ENCODE data around the gene ADGRG4.

ADGRG4 gene

DNA sequence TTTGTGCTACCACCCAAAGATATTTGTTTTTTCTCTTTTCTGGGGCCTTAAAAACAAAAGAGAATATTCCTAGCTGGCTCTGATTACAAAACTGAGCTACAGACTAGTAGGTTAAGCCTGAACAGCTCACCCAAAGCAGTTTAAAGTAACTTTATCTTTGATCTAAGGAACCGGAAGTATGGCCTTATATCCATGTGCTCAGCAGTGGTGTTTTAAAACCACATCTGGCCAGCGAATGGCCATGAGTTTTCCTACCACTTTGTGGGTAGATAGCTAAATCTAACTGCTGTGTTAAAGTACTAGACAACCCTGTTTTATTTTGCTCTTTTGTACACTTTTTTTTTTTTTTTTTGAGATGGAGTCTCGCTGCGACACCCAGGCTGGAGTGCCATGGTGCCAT is 24.6 kb downstream of the ADGRG4 start:
- Histone ChIP-seq H3K27me3 (ENCODE audit: insufficient read depth, poor library complexity, severe bottlenecking) (no peaks in the 10 kb centered on the region), H3K27ac (replicated peaks) (no peak overlapping the region), H3K4me3 (replicated peaks; ENCODE audit: insufficient read depth, low read length) (no peak overlapping the region)
- peak in 1 of 2 experiments; percentile 1 for DNase-seq (ENCODE audit: low read depth in 1 of 2, low spot score in 1 of 2)
- TF ChIP-seq GABPA (IDR thresholded peaks at IDR 0.05; ENCODE audit: low read depth): no peak
- TF ChIP-seq, protein P1, sequence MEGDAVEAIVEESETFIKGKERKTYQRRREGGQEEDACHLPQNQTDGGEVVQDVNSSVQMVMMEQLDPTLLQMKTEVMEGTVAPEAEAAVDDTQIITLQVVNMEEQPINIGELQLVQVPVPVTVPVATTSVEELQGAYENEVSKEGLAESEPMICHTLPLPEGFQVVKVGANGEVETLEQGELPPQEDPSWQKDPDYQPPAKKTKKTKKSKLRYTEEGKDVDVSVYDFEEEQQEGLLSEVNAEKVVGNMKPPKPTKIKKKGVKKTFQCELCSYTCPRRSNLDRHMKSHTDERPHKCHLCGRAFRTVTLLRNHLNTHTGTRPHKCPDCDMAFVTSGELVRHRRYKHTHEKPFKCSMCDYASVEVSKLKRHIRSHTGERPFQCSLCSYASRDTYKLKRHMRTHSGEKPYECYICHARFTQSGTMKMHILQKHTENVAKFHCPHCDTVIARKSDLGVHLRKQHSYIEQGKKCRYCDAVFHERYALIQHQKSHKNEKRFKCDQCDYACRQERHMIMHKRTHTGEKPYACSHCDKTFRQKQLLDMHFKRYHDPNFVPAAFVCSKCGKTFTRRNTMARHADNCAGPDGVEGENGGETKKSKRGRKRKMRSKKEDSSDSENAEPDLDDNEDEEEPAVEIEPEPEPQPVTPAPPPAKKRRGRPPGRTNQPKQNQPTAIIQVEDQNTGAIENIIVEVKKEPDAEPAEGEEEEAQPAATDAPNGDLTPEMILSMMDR (IDR thresholded peaks at IDR 0.05; ENCODE audit: insufficient read depth, low read length): no peak
- TF ChIP-seq SPI1 (IDR thresholded peaks at IDR 0.05; ENCODE audit: borderline replicate concordance, low read depth): no peak
- TF ChIP-seq POLR2AphosphoS5 (IDR thresholded peaks at IDR 0.05; ENCODE audit: low read depth): no peak
- TF ChIP-seq, protein P2, sequence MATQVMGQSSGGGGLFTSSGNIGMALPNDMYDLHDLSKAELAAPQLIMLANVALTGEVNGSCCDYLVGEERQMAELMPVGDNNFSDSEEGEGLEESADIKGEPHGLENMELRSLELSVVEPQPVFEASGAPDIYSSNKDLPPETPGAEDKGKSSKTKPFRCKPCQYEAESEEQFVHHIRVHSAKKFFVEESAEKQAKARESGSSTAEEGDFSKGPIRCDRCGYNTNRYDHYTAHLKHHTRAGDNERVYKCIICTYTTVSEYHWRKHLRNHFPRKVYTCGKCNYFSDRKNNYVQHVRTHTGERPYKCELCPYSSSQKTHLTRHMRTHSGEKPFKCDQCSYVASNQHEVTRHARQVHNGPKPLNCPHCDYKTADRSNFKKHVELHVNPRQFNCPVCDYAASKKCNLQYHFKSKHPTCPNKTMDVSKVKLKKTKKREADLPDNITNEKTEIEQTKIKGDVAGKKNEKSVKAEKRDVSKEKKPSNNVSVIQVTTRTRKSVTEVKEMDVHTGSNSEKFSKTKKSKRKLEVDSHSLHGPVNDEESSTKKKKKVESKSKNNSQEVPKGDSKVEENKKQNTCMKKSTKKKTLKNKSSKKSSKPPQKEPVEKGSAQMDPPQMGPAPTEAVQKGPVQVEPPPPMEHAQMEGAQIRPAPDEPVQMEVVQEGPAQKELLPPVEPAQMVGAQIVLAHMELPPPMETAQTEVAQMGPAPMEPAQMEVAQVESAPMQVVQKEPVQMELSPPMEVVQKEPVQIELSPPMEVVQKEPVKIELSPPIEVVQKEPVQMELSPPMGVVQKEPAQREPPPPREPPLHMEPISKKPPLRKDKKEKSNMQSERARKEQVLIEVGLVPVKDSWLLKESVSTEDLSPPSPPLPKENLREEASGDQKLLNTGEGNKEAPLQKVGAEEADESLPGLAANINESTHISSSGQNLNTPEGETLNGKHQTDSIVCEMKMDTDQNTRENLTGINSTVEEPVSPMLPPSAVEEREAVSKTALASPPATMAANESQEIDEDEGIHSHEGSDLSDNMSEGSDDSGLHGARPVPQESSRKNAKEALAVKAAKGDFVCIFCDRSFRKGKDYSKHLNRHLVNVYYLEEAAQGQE (IDR thresholded peaks at IDR 0.05; ENCODE audit: insufficient replicate concordance, low read depth): no peak

DNA sequence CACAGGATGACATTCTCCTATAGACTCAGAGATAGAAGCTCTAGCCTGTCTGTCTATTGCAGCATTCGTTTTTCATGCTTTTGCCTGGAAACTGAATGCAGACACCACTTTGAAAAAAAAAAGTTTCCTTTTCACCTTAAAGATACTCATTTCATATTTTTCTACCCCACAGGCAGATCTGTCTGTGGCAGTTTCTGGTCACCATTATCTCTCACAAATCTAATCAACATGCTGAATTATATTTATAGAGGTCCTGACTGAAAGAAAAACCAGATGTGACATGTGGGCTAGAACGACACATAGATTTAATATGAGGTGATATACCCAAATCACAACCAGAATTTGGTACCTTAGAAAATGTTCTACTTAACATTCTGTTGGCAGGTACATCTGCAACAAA is 28.2 kb downstream of the ADGRG4 start:
- TF ChIP-seq, protein P1 (IDR thresholded peaks at IDR 0.05; ENCODE audit: insufficient read depth, low read length): no peak
- TF ChIP-seq POLR2AphosphoS5 (IDR thresholded peaks at IDR 0.05; ENCODE audit: low read depth): no peak
- no peak for TF ChIP-seq SPI1 (IDR thresholded peaks at IDR 0.05; ENCODE audit: borderline replicate concordance, low read depth)
- TF ChIP-seq GABPA (IDR thresholded peaks at IDR 0.05; ENCODE audit: low read depth): no peak
- TF ChIP-seq, protein P2 (IDR thresholded peaks at IDR 0.05; ENCODE audit: insufficient replicate concordance, low read depth): no peak
- H3K27ac ChIP-seq (replicated peaks): no peak overlapping the region
- no peak for DNase-seq (ENCODE audit: low read depth in 1 of 2, low spot score in 1 of 2)
- H3K27me3 ChIP-seq (ENCODE audit: insufficient read depth, poor library complexity, severe bottlenecking): no peaks in the 10 kb centered on the region
- H3K4me3 ChIP-seq (replicated peaks; ENCODE audit: insufficient read depth, low read length): no peak overlapping the region

DNA sequence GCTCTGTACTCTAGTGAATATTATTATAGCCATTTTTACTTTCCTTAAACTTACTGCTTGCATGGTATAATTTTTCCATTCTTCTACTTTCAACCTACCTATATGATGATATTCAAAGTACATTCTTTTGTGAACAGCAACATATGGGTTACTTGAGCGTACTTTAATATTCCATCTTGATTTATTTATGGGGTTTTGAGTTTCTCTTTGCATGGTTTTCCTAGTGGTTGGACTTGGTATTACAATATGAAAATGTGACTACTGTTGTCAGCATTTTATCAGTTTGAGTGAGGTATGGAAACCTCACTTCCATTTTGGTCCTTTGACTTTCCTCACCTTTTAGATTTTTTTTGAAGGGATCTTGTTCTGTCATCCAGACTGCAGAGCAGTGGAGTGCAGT is 35.9 kb downstream of the ADGRG4 start:
- Histone ChIP-seq H3K27ac (replicated peaks) (no peak overlapping the region), H3K4me3 (replicated peaks; ENCODE audit: insufficient read depth, low read length) (no peak overlapping the region), H3K27me3 (ENCODE audit: insufficient read depth, poor library complexity, severe bottlenecking) (no peaks in the 10 kb centered on the region)
- no peak for DNase-seq (ENCODE audit: low read depth in 1 of 2, low spot score in 1 of 2)
- TF ChIP-seq, protein P2 (IDR thresholded peaks at IDR 0.05; ENCODE audit: insufficient replicate concordance, low read depth): no peak
- no peak for TF ChIP-seq POLR2AphosphoS5 (IDR thresholded peaks at IDR 0.05; ENCODE audit: low read depth)
- TF ChIP-seq, protein P1 (IDR thresholded peaks at IDR 0.05; ENCODE audit: insufficient read depth, low read length): no peak
- no peak for TF ChIP-seq GABPA (IDR thresholded peaks at IDR 0.05; ENCODE audit: low read depth)

Measured in HL-60 (cell line).